Large intestine (tissue), 3 donors: Measurements from ENCODE around the gene TMEM178B. TPM values are rescaled to one million over a fixed set of nuclear protein-coding genes. Genes with fewer than 3 reads are reported as not detected.

Experiments used
- DNase-seq, 2 donors: peaks; one replicate each; pipeline versions ENCODE4 v3.0.0 to v3.0.0-alpha.2; 2013
- H3K27ac ChIP-seq: one replicate; pipeline ENCODE4 v1.5.1; 2013; ENCODE audit warnings: low read length
- H3K27me3 ChIP-seq: 2 replicates; pipeline ENCODE4 v1.6.1; 2013; ENCODE audit warnings: low read length; ENCODE audit not compliant: control insufficient read depth, insufficient read depth
- H3K36me3 ChIP-seq: 2 replicates; pipeline ENCODE4 v1.6.1; 2013; ENCODE audit warnings: low read length; ENCODE audit not compliant: control insufficient read depth, insufficient read depth
- H3K4me1 ChIP-seq: one replicate; pipeline ENCODE4 v1.6.1; 2013; ENCODE audit warnings: low read length; ENCODE audit not compliant: control insufficient read depth, insufficient read depth
- H3K4me3 ChIP-seq: one replicate; pipeline ENCODE4 v1.5.1; 2013; ENCODE audit warnings: low read length
- H3K9me3 ChIP-seq: one replicate; pipeline ENCODE4 v1.6.1; 2013; ENCODE audit warnings: mild to moderate bottlenecking, low read depth, low read length, moderate library complexity; ENCODE audit not compliant: control insufficient read depth
- WGBS: methylation state at CpG from one replicate; pipeline ENCODE4 v1.1.5; 2013; ENCODE audit warnings: low lambda C conversion rate; ENCODE audit not compliant: insufficient coverage; 5-methylcytosine and 5-hydroxymethylcytosine counted together
- polyA plus RNA-seq: library from polyadenylated mRNA; unstranded; fragments of 120-200 nt; gene quantifications from one replicate; pipeline ENCODE4 v1.2.1, GENCODE V29; 2013

The TMEM178B gene
- polyA plus RNA-seq, 1 donor = 2.2 TPM

- no peaks in the 10 kb centered on the region for H3K4me1 ChIP-seq
- H3K9me3 ChIP-seq = no peaks in the 10 kb centered on the region
- 100% methylated on average over 3 of the region's 14 CpGs for WGBS
- H3K27me3 ChIP-seq = peaks cover 18% of the 10 kb centered on the region
- no peaks in the 10 kb centered on the region for H3K36me3 ChIP-seq
- no peak for DNase-seq
- H3K4me3 ChIP-seq = no peak overlapping the region
- H3K27ac ChIP-seq = no peak overlapping the region
Observed at GRCh38 chr7:141200191-141201108, 126.6 kb downstream of the TMEM178B start.

- Histone ChIP-seq H3K36me3 (no peaks in the 10 kb centered on the region), H3K27ac (no peak overlapping the region), H3K4me3 (no peak overlapping the region), H3K27me3 (peaks cover 18% of the 10 kb centered on the region), H3K4me1 (no peaks in the 10 kb centered on the region), H3K9me3 (no peaks in the 10 kb centered on the region)
- no peak for DNase-seq
- WGBS = no CpG with 5 or more reads among the region's 11 CpGs
Observed at GRCh38 chr7:141201145-141201885, 127.5 kb downstream of the TMEM178B start.

GRCh38 chr7:141202535-141202934 lies 128.7 kb downstream of the TMEM178B start:
- no peak for DNase-seq
- Histone ChIP-seq H3K4me3 (no peak overlapping the region), H3K4me1 (no peaks in the 10 kb centered on the region), H3K36me3 (no peaks in the 10 kb centered on the region), H3K9me3 (no peaks in the 10 kb centered on the region), H3K27ac (no peak overlapping the region), H3K27me3 (peaks cover 18% of the 10 kb centered on the region)
- 100% methylated on average over 1 of the region's 4 CpGs for WGBS

DNA sequence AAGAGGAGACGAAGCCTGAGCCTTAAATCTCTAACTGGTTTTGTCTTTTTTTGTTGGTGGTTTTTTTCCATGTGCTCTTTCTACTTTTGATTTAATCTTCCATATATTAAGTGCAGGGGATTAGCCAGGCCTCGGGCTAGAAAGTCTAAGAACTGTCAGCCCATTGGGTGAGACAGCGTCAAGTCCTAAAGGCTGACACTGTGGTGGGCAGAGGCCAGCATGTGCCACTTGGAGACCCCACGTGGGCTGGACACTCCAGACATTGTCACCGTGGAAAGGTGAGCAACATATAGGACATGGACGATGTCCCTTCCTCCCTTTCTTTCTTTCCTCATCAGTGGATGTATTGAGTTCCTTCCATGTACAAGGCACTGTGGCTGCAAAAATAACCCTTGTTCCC lies 129.3 kb downstream of the TMEM178B start:
- Histone ChIP-seq H3K9me3 (no peaks in the 10 kb centered on the region), H3K27me3 (peaks cover 18% of the 10 kb centered on the region), H3K27ac (no peak overlapping the region), H3K4me1 (no peaks in the 10 kb centered on the region), H3K4me3 (no peak overlapping the region), H3K36me3 (no peaks in the 10 kb centered on the region)
- WGBS = 100% methylated on average over 1 of the region's 6 CpGs
- no peak for DNase-seq

GRCh38 chr7:141203586-141203985 lies 129.7 kb downstream of the TMEM178B start:
- 60% methylated on average over 1 of the region's 4 CpGs for WGBS
- H3K27me3 ChIP-seq = peaks cover 20% of the 10 kb centered on the region
- H3K27ac ChIP-seq = no peak overlapping the region

DNA sequence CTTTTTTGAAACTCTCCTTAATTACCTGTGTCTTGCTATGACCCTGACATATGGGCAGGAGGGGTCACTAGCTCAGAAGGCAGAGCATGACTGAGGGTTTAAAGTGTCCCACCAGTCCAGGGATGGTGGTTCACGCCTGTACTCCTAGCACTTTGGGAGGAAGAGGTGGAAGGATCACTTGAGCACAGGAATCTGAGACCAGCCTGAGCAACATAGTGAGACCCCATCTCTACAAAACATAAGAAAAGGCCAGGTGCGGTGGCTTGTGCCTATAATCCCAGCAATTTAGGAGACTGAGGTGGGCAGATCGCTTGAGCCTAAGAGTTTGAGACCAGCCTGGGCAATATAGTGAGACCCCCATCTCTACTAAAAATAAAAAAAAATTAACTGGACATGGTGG lies 133.8 kb downstream of the TMEM178B start:
- Histone ChIP-seq H3K27me3 (peaks cover 11% of the 10 kb centered on the region), H3K27ac (no peak overlapping the region), H3K36me3 (no peaks in the 10 kb centered on the region), H3K4me1 (no peaks in the 10 kb centered on the region), H3K9me3 (no peaks in the 10 kb centered on the region), H3K4me3 (no peak overlapping the region)
- no CpG with 5 or more reads among the region's 3 CpGs for WGBS
- no peak for DNase-seq

More at GRCh38 chr7:141203586-141203985, 129.7 kb downstream of the TMEM178B start:
- H3K4me3 ChIP-seq = no peak overlapping the region
- no peaks in the 10 kb centered on the region for H3K4me1 ChIP-seq
- H3K36me3 ChIP-seq = no peaks in the 10 kb centered on the region
- no peaks in the 10 kb centered on the region for H3K9me3 ChIP-seq
- DNase-seq = no peak

- no peak overlapping the region for H3K4me3 ChIP-seq
- no peaks in the 10 kb centered on the region for H3K4me1 ChIP-seq
- DNase-seq = no peak
- WGBS = no CpG with 5 or more reads among the region's 3 CpGs
- H3K9me3 ChIP-seq = no peaks in the 10 kb centered on the region
- peaks cover 7% of the 10 kb centered on the region for H3K27me3 ChIP-seq
- no peaks in the 10 kb centered on the region for H3K36me3 ChIP-seq
- H3K27ac ChIP-seq = no peak overlapping the region
Observed at GRCh38 chr7:141208539-141208938, 134.7 kb downstream of the TMEM178B start.

DNA sequence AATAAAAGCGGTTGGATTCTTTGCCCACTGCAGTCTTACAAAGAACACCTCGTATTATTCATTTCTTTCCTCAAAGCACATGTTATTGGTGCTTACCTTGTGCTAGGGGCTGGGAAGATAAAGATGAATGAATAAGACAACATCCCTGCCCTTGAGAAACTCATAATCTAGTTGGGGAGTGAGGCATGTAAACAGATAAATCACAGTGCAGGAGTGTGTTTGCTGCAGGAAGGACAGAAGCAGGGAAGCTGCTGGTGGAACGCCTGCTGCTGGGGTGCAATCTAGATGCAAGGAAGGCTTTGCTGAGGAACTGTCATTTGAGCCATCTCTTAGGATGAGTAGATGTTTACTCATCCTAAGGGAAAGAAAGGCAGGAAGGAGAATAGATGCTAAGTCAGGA lies 135.6 kb downstream of the TMEM178B start:
- H3K4me3 ChIP-seq = no peak overlapping the region
- WGBS = no CpG with 5 or more reads among the region's 3 CpGs
- peaks cover 6% of the 10 kb centered on the region for H3K27me3 ChIP-seq
- DNase-seq = no peak
- no peaks in the 10 kb centered on the region for H3K36me3 ChIP-seq
- no peaks in the 10 kb centered on the region for H3K9me3 ChIP-seq
- H3K4me1 ChIP-seq = no peaks in the 10 kb centered on the region
- no peak overlapping the region for H3K27ac ChIP-seq

DNA sequence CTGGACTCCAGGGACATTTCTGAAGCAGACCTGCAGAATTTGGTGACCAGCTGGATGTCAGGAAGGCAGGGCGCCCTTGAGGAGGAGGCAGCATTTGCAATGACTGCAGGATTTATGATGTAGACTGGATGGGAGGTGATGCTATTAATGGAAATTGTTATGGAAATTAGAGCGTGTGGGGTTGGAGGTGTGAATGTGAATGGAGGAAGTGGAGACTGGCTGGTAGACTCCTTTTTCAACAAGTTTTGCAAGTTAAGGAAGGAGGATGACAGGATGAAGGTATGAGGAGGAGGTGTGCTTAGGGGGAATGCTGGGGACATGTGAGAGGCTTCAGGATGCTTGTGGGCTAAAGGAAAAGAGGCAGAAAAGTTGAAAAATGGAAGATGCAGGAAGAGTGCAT lies 137.0 kb downstream of the TMEM178B start:
- no peaks in the 10 kb centered on the region for H3K4me1 ChIP-seq
- 79% methylated on average over 2 of the region's 2 CpGs for WGBS

DNA sequence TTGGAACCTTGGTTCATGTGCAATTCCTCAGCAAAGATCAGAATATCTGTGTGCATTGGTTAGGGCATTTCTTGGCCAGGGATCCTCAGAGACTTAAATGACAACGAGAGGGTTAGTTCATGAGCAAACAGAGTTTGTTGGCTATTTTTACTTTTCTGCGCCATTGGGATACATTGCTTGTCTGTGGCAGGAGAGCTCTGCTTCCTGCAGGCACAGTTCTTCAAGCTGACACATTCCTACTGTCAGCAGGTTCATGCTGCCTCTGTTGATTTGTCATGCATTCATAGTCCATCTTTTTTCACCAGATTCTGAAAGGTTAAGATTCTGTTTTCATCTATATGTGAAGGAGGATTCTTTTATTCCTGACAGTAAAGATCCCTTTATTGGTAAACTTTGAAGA lies 139.4 kb downstream of the TMEM178B start:
- no peaks in the 10 kb centered on the region for H3K36me3 ChIP-seq
- peaks cover 8% of the 10 kb centered on the region for H3K27me3 ChIP-seq
- no peak overlapping the region for H3K4me3 ChIP-seq
- no peaks in the 10 kb centered on the region for H3K9me3 ChIP-seq
- H3K4me1 ChIP-seq = no peaks in the 10 kb centered on the region
- WGBS = no CpG with 5 or more reads among the region's 2 CpGs
- H3K27ac ChIP-seq = no peak overlapping the region
- DNase-seq = no peak

More for the DNA sequence above, 137.0 kb downstream of the TMEM178B start:
- Histone ChIP-seq H3K4me3 (no peak overlapping the region), H3K36me3 (no peaks in the 10 kb centered on the region), H3K27ac (no peak overlapping the region), H3K9me3 (no peaks in the 10 kb centered on the region), H3K27me3 (peaks cover 9% of the 10 kb centered on the region)
- no peak for DNase-seq
